ENCODE data around the gene KNSTRN. TPM values are rescaled to one million over a fixed set of nuclear protein-coding genes. Genes with fewer than 3 reads are reported as not detected.

The KNSTRN gene
- total RNA-seq, 1 donor from 2014 or later = 26.4 TPM

Other genes starting within 250 kb of the KNSTRN start
- 8.5 and 20.2 TPM in 2 replicates for gene BUB1B, start 221.7 kb upstream of the KNSTRN start, total RNA-seq
- gene PAK6, start 143.7 kb upstream of the KNSTRN start, total RNA-seq = not detected in 2 replicates
- gene ANKRD63, start 99.7 kb upstream of the KNSTRN start, total RNA-seq = not detected in 2 replicates
- under 0.01 TPM in 1 of 2 replicates, not detected in the other for gene PLCB2, start 74.8 kb upstream of the KNSTRN start, total RNA-seq
- gene INAFM2, start 59.0 kb upstream of the KNSTRN start, total RNA-seq = 9.0 and 17.8 TPM in 2 replicates
- 6.5 and 13.3 TPM in 2 replicates for gene CCDC9B, start 41.8 kb upstream of the KNSTRN start, total RNA-seq
- gene PHGR1, start 31.7 kb upstream of the KNSTRN start, total RNA-seq = not detected in 2 replicates
- gene DISP2, start 24.5 kb upstream of the KNSTRN start, total RNA-seq = under 0.01 and 0.13 TPM in 2 replicates
- 30.3 and 31.4 TPM in 2 replicates for gene IVD, start 23.1 kb downstream of the KNSTRN start, total RNA-seq
- 5.5 and 9.4 TPM in 2 replicates for gene BAHD1, start 58.2 kb downstream of the KNSTRN start, total RNA-seq
- gene CHST14, start 88.3 kb downstream of the KNSTRN start, total RNA-seq = 5.9 and 8.9 TPM in 2 replicates
- gene CCDC32, start 182.3 kb downstream of the KNSTRN start, total RNA-seq = 16.9 and 19.7 TPM in 2 replicates
- 9.9 and 11.1 TPM in 2 replicates for gene RPUSD2, start 186.6 kb downstream of the KNSTRN start, total RNA-seq
- 5.1 and 14.2 TPM in 2 replicates for gene KNL1, start 211.5 kb downstream of the KNSTRN start, total RNA-seq

Measured in dermis microvascular lymphatic vessel endothelial cell (primary cell).